ENCODE data around the gene UBL4B.

UBL4B gene

DNA sequence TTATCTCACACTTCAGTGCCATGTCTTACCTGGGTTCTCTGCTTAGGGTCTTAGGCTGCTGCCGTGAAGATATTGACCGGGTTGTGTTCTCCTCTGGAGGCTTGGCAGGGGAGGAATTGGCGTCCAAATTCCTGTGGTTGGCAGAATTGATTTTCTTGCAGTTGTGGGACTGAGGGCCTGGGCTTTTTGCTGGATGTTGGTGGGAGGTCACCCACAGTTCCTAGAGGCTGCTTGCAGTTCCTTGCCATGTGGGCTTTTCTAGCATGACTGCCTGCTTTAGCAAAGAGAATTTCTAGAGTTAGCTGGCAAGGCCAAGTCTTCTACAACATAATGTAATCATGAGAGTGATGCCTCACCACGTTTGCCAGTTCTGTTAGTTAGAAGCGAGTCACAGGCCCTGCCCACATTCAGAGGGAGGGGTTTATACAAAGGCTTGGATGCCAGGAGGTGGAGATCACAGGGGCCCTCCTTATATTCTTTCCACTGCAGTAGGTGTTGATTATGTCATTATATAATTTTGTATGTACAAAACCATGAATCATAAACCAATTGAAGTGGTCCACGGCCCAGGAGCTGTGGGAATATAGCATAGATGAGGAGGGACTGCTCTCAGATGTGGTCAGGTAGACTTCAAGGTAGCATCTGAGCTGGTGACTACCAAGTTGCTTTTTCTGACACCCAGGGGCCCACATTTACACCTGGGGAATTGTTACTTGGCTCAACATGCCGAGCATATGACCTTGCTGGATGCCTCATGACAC, 6.6 kb downstream of the UBL4B start:
- no peak for DNase-seq

DNA sequence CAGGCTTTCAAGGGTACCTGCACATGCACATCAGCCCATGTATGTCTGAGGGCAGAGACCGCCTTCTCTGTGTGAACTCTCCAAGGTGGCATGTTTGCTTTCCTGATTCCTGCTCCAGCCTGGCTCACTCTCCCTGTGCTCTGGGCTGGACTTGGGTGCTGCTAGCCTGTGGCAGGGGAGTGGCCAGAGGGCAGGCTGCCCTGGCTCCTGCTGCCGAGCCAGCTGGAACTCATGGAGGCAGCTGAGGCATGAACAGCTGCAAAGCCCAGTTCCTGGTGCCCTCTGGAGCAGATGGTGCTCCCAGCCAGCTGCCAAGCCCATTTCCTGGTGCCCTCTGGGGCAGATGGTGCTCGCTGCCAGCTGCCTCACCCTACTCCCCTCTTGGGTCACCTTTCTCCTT, 7.6 kb downstream of the UBL4B start:
- DNase-seq: no peak

DNA sequence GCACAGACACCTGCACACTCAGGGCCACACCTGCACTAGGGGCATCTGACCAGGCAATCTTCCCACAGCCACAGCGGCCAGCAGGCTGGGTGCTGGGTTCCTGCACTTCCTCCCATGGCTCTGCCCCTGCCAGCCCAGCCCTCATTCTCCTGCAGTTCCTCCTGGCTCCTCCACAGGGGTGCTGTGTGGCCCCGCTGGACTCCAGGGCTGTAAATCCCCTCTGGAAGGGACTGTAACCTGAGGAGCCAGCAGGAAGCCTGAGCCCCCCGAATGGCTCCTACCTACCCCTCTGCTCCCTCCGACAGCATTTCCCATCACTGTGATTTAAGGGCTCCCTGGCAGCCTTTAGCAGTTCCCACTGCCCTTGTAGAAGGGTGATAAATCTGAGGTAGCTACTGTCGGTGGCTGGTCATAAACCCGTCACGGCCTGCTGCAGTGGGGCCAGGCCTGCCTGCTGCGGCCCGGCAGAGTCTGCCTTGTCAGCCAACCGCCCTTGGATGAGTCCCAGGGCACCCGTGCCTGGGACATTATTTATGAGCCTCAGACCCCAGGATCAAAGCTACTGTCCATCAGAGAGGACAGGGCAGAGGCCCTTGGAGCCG, 8.8 kb downstream of the UBL4B start:
- no peak for DNase-seq

DNA sequence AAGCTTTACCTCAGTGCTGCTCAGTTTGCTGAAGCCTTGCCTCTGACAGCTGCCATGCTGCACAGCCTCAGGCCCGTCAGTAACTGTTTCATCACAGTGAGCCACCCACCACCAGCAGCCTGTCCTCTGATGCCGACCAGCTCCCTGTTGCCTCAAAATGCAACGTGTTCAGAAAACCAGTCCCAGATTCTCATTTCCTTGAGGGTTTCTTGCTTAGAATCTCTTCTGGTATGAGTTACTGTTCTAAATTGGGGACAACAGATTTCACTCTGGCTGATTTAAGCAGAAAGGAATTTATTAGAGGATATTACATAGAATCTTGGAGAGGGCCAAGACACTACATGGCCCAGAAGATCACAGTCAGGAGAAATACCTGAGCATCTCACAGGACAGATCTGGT, 11.0 kb downstream of the UBL4B start:
- DNase-seq: no peak

DNA sequence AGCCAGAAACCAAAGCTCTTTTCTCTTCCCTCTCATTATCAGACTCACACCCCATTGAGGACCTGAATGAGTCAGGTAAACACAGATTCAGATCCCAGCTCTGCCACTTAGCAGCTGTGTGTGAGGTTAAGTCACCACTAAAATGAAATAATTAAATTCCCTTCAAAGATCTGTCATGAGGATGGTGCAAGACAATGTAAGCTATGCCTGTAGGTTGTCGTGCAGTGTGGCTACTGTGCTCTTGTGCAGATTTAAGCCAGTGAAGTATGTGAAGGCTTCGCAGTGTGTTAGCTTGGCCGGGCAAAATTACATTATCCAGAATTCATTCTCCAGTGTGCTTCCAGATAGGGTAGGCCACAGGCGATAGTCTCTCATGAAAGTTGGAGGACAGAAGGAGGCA, 13.6 kb downstream of the UBL4B start:
- DNase-seq: no peak

DNA sequence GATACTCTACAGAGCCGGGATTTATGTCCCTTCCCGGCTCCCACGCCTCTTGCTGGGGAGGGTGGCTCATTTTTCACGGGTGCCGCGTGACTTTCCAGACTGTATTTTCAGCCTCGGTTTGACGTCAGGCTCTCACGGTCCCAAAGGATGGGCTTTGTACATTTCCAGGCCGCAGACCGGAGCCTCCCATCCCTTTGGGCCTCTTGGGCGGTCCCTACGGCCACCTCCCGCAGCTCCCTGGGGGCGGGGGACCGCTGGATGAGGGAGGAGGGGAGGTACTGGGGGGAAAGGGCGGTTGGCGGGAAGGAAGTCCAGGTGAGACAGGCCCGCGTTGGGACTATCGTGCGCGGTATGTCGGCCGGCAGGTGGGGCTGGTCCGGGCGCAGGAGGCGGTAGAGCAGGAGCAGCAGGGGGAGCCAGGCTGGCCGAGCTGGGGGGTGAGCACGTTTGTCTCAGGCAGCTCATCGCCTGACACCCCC, 17.9 kb downstream of the UBL4B start:
- no peak for DNase-seq

DNA sequence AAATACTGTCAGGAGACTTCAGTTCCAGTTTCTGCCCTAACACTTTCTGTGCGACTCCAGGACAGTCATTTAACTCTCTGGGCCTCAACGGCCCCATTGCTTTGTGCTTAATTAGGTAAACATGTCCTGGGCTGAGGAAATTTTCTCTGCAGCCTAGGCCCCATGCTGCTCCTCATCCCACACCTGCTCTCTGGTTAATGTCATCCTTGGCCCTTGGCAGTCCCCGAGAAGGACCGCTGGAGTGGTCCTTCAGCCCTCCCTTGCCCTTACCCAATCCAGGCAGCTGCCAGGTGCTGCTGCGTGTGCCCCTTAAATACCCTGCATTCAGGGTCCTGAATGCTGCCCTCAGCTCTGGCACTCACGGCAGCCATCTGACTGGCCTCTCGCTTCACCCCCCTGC, 18.7 kb downstream of the UBL4B start:
- DNase-seq: no peak

DNA sequence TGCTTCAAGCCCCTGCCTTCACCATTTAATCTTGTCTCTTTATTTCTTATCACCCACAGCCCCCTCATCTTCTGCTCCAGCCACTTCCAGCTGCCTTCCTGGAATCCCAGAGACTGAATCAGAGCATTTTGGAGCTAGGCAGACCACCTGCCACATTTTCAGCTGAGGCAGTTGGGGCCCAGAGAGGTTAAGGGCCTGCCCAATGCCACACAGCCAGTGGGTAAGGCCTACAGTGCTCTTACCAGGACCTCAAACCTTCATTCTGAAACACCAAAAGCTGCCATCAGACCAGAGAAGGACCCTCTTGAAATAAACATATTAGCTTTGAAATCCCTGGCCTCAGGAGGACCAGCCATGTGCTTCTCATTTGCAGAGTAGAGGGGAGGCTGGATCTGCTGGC, 20.4 kb downstream of the UBL4B start:
- DNase-seq: no peak

DNA sequence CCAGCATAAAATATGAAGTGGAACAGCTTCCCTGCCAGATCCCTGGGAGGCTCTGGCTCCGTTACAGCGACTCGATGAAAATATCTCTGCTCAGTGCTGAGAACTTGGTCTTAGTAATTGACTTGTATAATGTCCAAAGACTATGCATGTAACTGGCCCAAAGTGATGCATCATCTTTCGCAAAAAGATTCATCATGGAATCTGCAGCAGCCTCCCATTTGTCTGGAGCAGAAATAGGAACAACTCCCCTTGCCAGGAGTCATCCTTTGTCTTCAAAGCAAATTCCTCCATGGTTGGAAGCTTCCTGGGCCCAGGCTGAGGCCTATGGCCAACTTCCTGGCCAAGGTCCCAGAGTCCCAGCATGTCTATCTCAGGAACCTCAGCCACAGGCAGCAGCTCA, 21.2 kb downstream of the UBL4B start:
- DNase-seq: no peak

DNA sequence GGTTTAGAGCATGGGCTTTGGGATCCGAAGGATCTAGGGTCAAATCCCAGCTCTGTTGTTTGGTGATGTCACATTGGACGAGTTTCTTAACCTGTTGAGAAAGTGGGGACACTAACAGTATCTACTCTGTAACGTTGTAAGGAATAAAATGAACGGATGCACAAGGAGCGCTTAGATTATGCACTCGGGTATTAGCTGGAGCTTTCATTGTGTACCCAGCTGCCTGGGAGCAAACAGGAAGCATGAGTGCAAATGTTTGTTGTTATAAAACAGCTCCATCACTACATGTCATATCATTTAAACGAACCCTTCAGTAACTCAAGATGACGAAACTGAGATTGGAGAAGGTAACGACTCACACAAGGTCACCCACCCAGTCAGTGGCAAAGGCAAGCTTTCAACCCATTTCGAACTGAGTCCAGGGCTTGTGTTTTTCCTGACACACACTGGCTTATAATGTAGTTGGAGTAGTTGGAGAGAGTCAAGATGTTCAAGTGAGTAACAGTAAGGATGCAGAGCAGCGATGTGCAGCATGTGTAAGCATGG, 21.9 kb downstream of the UBL4B start:
- no peak for DNase-seq

DNA sequence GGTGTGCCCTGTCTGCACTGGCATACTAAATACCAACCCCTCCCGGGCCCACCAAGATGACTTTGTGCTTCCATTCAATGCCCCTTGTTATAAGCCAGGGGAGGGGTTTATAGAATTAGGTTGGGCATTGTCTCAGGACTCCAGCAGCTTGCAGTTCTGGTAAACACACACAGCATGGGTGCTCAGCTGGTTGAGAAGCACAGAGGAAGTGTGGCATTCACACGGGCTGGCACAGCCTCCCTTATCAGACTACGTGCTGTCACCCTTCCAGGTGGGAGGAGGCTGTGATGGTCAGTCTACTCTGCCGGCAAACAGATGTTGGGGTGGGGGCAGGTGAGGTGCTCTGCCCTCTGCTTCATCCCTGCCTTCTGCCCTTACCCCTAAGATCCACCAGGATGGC, 23.0 kb downstream of the UBL4B start:
- no peak for DNase-seq

DNA sequence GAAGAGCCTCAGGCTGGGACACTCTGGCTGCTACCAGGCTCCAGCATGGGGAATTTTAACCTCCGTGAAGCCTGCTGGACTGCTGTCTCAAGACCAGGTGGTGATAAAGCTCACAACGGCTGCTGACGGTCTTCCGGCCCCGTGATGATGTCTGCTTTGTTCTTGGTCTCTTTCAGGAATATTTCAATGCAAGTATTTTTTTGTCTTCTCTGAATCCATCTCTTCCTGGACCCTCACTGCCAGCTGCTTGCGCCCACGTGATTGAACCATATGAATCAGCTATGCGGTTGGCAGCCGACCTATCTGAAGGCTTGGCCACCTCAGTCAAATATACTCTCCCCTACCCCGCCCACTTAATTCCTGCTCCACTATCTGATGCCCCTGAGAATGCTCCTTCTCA, 23.4 kb downstream of the UBL4B start:
- no peak for DNase-seq

DNA sequence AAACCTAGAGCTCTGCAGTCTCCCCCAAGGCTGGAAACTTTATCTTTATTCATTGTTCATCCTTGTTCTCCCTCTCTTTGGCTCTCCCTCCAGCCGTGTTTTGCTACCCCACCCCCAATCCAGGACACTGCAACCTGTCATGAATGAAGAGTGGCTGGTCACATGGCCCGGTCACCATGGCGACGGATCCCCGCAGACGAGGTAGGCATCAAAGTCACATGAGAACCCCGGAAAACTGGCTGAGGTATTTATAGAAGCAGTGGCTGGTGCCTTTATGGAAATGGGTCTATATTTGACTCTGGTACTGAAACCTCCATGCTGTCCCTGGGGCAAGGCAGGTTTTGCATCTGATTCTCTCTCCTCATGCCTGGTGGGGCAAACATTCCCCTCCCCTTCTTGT, 24.7 kb downstream of the UBL4B start:
- DNase-seq: no peak

DNA sequence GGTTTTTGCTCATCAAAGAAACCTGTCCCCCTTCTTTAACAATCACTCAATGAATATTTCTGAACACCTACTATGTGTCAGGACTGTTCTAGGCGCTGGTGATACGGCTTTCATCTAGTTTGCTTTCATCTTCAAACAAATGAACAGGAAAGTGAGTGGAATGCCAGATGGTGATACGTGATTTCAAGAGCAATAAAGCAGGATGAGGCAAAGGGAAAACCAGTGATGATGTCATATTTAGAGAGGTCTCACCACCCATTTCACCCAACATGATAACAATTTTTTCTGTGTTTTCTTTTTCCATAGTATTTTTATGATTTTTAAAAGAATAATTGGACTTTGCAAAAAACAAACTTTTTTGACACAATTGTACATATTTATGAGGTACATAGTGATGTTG, 26.7 kb downstream of the UBL4B start:
- no peak for DNase-seq

DNA sequence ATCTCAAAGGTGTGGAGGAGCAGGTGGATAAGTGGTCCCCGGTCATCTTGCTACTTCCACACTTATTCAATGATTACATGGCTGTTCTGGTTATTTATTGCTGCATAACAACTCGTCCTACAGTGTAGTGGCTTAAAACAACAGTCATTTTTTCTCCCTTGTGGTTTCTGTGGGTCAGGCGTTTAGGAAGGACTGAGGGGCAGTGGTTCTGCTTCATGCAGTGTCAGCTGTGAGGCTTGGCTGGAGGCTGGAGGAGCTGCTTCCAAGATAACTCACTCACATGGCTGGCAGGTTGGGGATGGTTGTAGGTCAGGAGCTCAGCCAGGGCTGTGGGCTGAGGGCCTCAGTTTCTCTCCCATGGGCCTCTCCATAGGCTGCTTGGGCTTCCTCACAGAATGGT, 32.1 kb downstream of the UBL4B start:
- DNase-seq: no peak

DNA sequence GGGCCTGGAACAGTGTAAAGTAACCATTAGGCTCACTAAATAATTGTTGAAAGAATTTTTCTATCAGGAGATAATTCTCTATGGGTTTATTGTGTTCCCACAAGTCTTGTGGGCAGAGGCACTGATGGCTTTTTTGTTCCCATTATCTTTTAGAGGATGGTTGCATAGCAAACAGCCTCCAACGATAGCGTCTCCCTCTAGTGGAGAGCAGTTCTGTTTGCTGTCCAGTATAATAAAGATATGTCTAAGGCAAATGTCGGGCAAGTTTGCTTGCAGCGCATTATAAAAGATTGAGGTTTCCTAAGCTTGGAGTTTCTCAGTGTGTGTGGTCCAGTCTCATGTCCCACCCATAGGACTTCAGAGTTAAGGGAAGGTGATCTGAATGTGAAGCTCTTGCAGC, 36.7 kb downstream of the UBL4B start:
- no peak for DNase-seq

DNA sequence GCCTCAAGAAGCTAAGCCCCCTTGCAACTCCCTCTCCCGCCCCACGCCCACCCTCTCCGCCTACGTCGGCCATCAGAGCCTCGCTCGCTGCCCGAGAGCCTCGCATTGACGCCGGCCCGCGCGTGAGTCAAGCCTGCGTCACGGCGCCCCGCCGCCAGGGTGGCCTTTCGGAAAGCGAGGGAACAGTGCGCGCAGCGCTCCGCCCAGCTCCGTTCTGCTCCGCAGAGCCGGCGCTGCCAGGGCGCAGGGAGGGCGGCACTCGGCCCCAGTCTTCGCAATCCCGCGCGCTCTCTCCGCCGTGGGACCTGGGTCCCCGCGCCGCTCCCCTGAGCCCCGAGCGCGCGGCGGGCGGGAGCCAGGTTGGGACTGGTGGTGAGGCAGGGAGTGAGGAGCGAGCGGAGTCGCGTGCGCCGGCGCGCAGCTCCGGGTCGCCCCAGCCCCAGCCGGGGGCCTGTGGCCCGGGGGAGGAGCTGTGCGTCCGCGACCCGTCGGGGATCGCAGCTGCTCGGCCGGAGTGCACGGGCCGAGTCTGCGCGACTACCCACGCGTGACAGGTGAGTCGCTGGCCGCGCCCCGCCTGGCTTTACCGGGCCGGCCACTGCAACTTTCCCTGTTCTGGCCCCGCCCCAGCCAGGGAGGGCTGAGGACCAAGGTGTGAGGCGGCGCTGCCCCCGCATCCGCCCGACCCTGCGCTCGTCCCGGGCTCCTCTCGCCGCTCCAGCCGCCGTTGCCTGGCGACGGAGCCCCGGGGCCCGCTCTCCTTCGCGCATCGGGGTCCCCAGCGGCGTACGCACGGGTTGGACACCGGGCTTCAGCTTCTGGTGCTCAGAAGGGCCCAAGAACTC, 38.3 kb downstream of the UBL4B start, which contains the start of gene SLC6A17:
Gene SLC6A17, plus strand, starts transcription at position 165 of the 845 bp plus-strand sequence. CDS start 16,436 bp downstream, outside the sequence.
- no peak for DNase-seq

DNA sequence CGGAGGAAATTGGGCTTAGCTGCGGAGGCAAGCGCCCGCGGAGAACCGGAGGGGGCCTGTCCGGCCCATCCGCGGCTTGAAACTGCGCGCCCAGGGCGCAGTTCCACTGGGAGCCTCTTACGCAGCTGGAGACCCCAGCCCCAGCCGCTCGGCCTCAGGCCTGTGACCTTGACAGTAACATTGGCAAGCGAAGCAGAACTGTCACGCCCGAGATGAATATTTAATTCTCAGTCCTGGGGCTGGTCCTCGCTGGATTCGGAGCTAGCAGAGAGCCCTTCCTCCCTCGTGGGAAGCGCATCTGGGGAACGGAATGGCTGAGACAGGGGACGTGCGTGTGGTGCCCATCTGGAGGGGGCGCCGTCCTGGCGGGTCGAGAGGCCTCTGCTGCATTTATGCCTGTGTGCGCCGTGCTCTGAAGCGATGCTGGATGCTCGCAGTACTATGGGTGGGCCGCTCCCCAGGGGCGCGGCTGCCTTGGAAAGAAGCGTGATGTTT, 39.0 kb downstream of the UBL4B start:
- no peak for DNase-seq

DNA sequence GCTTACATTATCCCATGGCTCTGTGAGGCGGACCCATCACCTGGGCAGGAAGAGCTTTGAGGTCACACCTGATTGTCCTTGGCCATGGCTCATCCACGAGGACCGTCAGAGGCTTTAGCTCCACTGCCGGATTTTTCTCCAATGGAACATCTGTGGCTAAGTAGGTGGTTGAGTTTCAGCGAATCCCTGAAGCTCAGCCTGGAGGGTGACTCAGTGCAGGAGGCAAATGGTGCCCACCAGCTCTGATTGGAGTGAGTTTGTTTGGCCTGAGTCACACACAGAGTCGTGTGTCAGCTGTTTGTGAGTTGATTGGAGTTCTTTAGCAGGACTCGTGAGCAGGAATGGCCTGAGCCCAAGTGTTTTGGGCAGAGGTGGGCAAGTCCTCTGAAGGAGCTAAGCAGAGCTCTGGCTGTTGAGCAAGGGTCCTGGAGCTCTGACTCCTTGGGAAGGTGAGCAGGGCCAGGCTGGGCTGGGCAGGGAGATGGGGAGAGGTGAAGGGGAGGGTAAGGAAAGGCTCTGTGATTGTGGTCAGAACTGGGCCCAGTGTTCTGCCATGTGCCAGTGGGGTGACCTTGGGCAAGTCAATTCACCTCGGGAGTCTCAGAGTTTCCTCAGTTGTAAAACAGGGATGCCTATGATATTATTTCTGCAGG, 40.0 kb downstream of the UBL4B start:
- DNase-seq: no peak

DNA sequence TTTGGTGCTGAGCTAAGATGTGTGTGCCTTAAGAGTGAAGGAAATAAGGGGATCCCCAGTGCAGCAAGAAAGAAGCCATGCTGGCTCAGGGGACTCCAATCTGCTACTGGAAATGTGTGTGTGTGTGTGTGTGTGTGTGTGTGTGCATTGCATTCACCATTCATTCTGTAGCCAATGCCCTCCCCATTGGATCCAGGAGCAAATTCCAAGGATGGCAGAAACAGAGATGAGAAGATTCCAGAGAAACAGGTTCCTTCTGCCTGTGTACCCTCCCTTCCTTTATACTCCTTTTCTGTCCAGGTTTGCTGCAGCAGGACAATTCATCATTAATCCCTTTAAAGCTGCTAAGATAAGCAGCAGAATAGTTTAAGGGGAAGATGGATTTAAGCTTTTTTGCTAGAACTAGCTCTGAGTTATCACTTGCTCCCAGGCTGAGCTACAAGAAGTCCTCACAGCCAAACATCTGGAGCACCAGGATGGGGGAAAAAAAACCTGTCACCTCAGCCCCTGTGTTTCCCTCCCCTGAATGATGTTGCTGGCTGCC, 41.2 kb downstream of the UBL4B start:
- DNase-seq: no peak

DNA sequence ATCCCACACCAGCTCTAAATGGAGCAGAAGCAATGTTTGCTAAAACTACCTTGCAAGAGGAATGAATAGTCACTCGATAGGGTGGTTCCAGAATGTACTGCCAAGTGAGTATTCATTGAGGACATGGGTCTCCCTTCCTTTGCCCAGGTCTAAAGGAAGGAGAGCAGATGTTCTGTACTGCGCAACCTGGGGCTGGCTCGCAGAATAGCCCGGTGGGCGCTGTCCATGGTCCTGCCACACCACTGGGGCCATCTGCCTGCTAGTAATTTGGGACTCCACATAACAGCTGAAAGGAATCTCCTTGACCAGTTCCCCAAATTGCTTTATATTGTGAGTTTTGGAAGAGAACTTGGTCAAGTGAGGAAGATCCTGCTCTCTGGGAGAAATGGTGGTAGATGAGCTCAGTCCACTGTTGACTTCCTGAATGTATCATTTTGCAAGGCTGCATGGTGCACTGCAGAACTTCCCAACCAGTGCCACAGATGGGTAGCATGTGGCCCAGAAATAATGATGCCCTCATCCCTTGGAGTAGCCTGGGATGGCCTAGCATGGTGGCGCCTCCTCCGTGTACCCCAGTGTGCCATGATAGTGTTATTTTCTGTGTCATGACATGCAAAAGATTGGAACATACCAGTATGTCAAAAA, 43.8 kb downstream of the UBL4B start:
- DNase-seq: peak; percentile 10

DNA sequence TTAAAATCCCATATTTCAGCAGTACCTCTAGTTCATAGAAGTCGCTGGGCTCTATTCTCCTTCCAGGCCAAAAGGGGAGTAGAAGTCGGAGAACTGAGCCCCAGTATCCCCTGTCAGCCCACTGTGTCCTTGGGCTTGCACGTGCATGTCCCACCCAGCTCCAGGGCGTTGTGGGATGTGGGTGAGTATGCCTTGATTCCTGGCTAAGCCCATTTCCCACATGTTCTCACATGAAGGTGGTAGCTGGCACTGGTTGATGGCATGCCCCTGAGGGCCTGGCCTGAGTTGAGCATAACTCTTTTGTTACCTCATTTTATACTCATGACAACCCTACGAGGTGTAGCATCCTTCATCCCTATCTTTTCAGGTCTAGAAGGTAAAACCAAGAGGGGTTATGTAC, 46.0 kb downstream of the UBL4B start:
- DNase-seq: no peak
